Natural killer cell treated with Interleukin-12 subunit alpha and Interleukin-12 subunit beta and Interleukin-15 and Interleukin-18, amount 100 ng/mL, for 72 hours (primary cell): ENCODE data around the gene TIGAR. TPM values are rescaled to one million over a fixed set of nuclear protein-coding genes. Genes with fewer than 3 reads are reported as not detected.

Source experiments
- ATAC-seq, 2 donors: fragments of 150-1000 bp; cut with Tn5 transposase in 1 of 2; sonication (Bioruptor Pico), chemical (Tn5 transposase) in 1 of 2; 2 replicates each; pipeline ENCODE4 v1.10.0; 2021
- DNase-seq: peaks from one replicate; pipeline ENCODE4 v3.0.0; 2022; ENCODE audit warnings: low spot score
- H3K27ac Mint-ChIP-seq, 2 donors: 1 replicate in 1 of 2; 2 replicates in 1 of 2; pipeline ENCODE4 v1.8.0; 2022; ENCODE audit warnings: mixed read lengths in 2 of 2, mild to moderate bottlenecking in 1 of 2, moderate library complexity in 1 of 2
- H3K27me3 Mint-ChIP-seq, 2 donors: 1 replicate in 1 of 2; 2 replicates in 1 of 2; pipeline ENCODE4 v1.8.0; 2022; ENCODE audit warnings: mixed read lengths in 2 of 2
- H3K36me3 Mint-ChIP-seq: one replicate; pipeline ENCODE4 v1.8.0; 2022; ENCODE audit warnings: mixed read lengths
- H3K4me1 Mint-ChIP-seq, 2 donors: 1 replicate in 1 of 2; 2 replicates in 1 of 2; pipeline ENCODE4 v1.8.0; 2022; ENCODE audit warnings: low read depth in 2 of 2, mixed read lengths in 2 of 2, mild to moderate bottlenecking in 1 of 2
- H3K4me3 Mint-ChIP-seq: one replicate; pipeline ENCODE4 v1.8.0; 2022; ENCODE audit warnings: mixed read lengths
- H3K9me3 Mint-ChIP-seq: 2 replicates; pipeline ENCODE4 v1.8.0; 2022; ENCODE audit warnings: mixed read lengths
- total RNA-seq, 2 donors: library from RNA; stranded (reverse); gene quantifications; one replicate each; pipeline ENCODE4 v1.2.3, GENCODE V29; 2022

The TIGAR gene
- total RNA-seq, 2 donors from 2014 or later, result 7.4 to 10.2 TPM

- no peak overlapping the region for H3K4me3 Mint-ChIP-seq
- no peaks in the 10 kb centered on the region for H3K27me3 Mint-ChIP-seq
- DNase-seq (no peak), ATAC-seq (no peak)
- H3K36me3 Mint-ChIP-seq, result peaks cover 65% of the 10 kb centered on the region
- H3K27ac Mint-ChIP-seq, result peak overlapping the region; percentile 9 to 83
- H3K4me1 Mint-ChIP-seq, result peaks cover 47 to 54% of the 10 kb centered on the region in 2 donors
- no peaks in the 10 kb centered on the region for H3K9me3 Mint-ChIP-seq
Measured at GRCh38 chr12:4302881-4303280, 18.1 kb upstream of the TIGAR start.

GRCh38 chr12:4303750-4304149 lies 17.3 kb upstream of the TIGAR start:
- Mint-ChIP-seq H3K27me3 (no peaks in the 10 kb centered on the region), H3K36me3 (peaks cover 57% of the 10 kb centered on the region), H3K27ac (peak overlapping the region; percentile 9 to 83), H3K9me3 (no peaks in the 10 kb centered on the region), H3K4me3 (no peak overlapping the region), H3K4me1 (peaks cover 41 to 51% of the 10 kb centered on the region in 2 donors)
- ATAC-seq (no peak), DNase-seq (no peak)

- DNase-seq (no peak), ATAC-seq (peak in 1 of 2 donors; percentile 49)
- H3K4me1 Mint-ChIP-seq, result peaks cover 17 to 37% of the 10 kb centered on the region in 2 donors
- H3K27ac Mint-ChIP-seq, result peak overlapping the region in 1 of 2 donors; percentile 51
- peaks cover 22% of the 10 kb centered on the region for H3K36me3 Mint-ChIP-seq
- H3K4me3 Mint-ChIP-seq, result no peak overlapping the region
- H3K27me3 Mint-ChIP-seq, result no peaks in the 10 kb centered on the region
- no peaks in the 10 kb centered on the region for H3K9me3 Mint-ChIP-seq
Measured at GRCh38 chr12:4307593-4308333, 13.2 kb upstream of the TIGAR start.

- DNase-seq, result no peak
- no peak for ATAC-seq
- no peaks in the 10 kb centered on the region for H3K9me3 Mint-ChIP-seq
- H3K4me1 Mint-ChIP-seq, result peaks cover 10 to 33% of the 10 kb centered on the region in 2 donors
- H3K36me3 Mint-ChIP-seq, result peaks cover 18% of the 10 kb centered on the region
- no peaks in the 10 kb centered on the region for H3K27me3 Mint-ChIP-seq
- no peak overlapping the region for H3K4me3 Mint-ChIP-seq
- H3K27ac Mint-ChIP-seq, result peak overlapping the region in 1 of 2 donors; percentile 51
Measured at GRCh38 chr12:4308334-4308950, 12.6 kb upstream of the TIGAR start.

GRCh38 chr12:4311776-4312175 lies 9.2 kb upstream of the TIGAR start:
- ATAC-seq (no peak), DNase-seq (no peak)
- H3K4me1 Mint-ChIP-seq, result peaks cover 5 to 14% of the 10 kb centered on the region in 2 donors
- H3K27me3 Mint-ChIP-seq, result no peaks in the 10 kb centered on the region
- H3K36me3 Mint-ChIP-seq, result peaks cover 10% of the 10 kb centered on the region
- no peaks in the 10 kb centered on the region for H3K9me3 Mint-ChIP-seq
- H3K27ac Mint-ChIP-seq, result no peak overlapping the region
- no peak overlapping the region for H3K4me3 Mint-ChIP-seq

GRCh38 chr12:4312251-4312650 lies 8.8 kb upstream of the TIGAR start:
- Mint-ChIP-seq H3K27me3 (no peaks in the 10 kb centered on the region), H3K9me3 (no peaks in the 10 kb centered on the region), H3K4me1 (peaks cover under 1 to 14% of the 10 kb centered on the region in 2 donors), H3K27ac (no peak overlapping the region), H3K36me3 (peaks cover 5% of the 10 kb centered on the region), H3K4me3 (no peak overlapping the region)
- no peak for ATAC-seq
- DNase-seq, result no peak

GRCh38 chr12:4320497-4320852 lies 538 bp upstream of the TIGAR start:
- Mint-ChIP-seq H3K4me3 (peak overlapping the region; percentile 94), H3K36me3 (no peaks in the 10 kb centered on the region), H3K27me3 (no peaks in the 10 kb centered on the region), H3K4me1 (peaks cover 30 to 40% of the 10 kb centered on the region in 2 donors), H3K27ac (peak overlapping the region; percentile 90 to 96), H3K9me3 (no peaks in the 10 kb centered on the region)
- ATAC-seq (peak; percentile 55 to 62), DNase-seq (no peak)

GRCh38 chr12:4322726-4323125 lies 1.7 kb downstream of the TIGAR start:
- no peak for ATAC-seq
- Mint-ChIP-seq H3K36me3 (no peaks in the 10 kb centered on the region), H3K27me3 (no peaks in the 10 kb centered on the region), H3K27ac (peak overlapping the region in 1 of 2 donors; percentile 53), H3K4me3 (peak overlapping the region; percentile 94), H3K9me3 (no peaks in the 10 kb centered on the region), H3K4me1 (peaks cover 30 to 40% of the 10 kb centered on the region in 2 donors)
- no peak for DNase-seq

- peak overlapping the region in 1 of 2 donors; percentile 16 for H3K27ac Mint-ChIP-seq
- H3K36me3 Mint-ChIP-seq, result no peaks in the 10 kb centered on the region
- H3K4me1 Mint-ChIP-seq, result peaks cover 30 to 40% of the 10 kb centered on the region in 2 donors
- ATAC-seq, result no peak
- H3K9me3 Mint-ChIP-seq, result no peaks in the 10 kb centered on the region
- H3K4me3 Mint-ChIP-seq, result peak overlapping the region; percentile 51
- no peaks in the 10 kb centered on the region for H3K27me3 Mint-ChIP-seq
- DNase-seq, result no peak
Measured at GRCh38 chr12:4323396-4323795, 2.4 kb downstream of the TIGAR start.

GRCh38 chr12:4324366-4324765 lies 3.4 kb downstream of the TIGAR start:
- H3K27me3 Mint-ChIP-seq, result no peaks in the 10 kb centered on the region
- no peaks in the 10 kb centered on the region for H3K36me3 Mint-ChIP-seq
- no peak overlapping the region for H3K4me3 Mint-ChIP-seq
- H3K4me1 Mint-ChIP-seq, result peaks cover 30 to 41% of the 10 kb centered on the region in 2 donors
- ATAC-seq (no peak), DNase-seq (no peak)
- H3K9me3 Mint-ChIP-seq, result no peaks in the 10 kb centered on the region
- no peak overlapping the region for H3K27ac Mint-ChIP-seq

GRCh38 chr12:4325966-4326365 lies 5.0 kb downstream of the TIGAR start:
- ATAC-seq, result no peak
- no peaks in the 10 kb centered on the region for H3K27me3 Mint-ChIP-seq
- no peaks in the 10 kb centered on the region for H3K9me3 Mint-ChIP-seq

GRCh38 chr12:4327293-4327692 lies 6.3 kb downstream of the TIGAR start:
- DNase-seq, result no peak
- no peaks in the 10 kb centered on the region for H3K36me3 Mint-ChIP-seq
- peaks cover 14 to 26% of the 10 kb centered on the region in 2 donors for H3K4me1 Mint-ChIP-seq
- no peak for ATAC-seq
- H3K4me3 Mint-ChIP-seq, result no peak overlapping the region
- no peak overlapping the region for H3K27ac Mint-ChIP-seq
- H3K27me3 Mint-ChIP-seq, result no peaks in the 10 kb centered on the region
- no peaks in the 10 kb centered on the region for H3K9me3 Mint-ChIP-seq

More at GRCh38 chr12:4325966-4326365, 5.0 kb downstream of the TIGAR start:
- no peak for DNase-seq
- Mint-ChIP-seq H3K4me1 (peaks cover 21 to 32% of the 10 kb centered on the region in 2 donors), H3K27ac (no peak overlapping the region), H3K4me3 (no peak overlapping the region), H3K36me3 (no peaks in the 10 kb centered on the region)

GRCh38 chr12:4330203-4330602 lies 9.2 kb downstream of the TIGAR start:
- no peak for ATAC-seq
- Mint-ChIP-seq H3K9me3 (no peaks in the 10 kb centered on the region), H3K4me1 (peaks cover 6 to 11% of the 10 kb centered on the region in 2 donors), H3K36me3 (peaks cover 4% of the 10 kb centered on the region), H3K27me3 (no peaks in the 10 kb centered on the region), H3K27ac (no peak overlapping the region), H3K4me3 (no peak overlapping the region)
- DNase-seq, result no peak

GRCh38 chr12:4331221-4331620 lies 10.2 kb downstream of the TIGAR start:
- ATAC-seq (no peak), DNase-seq (no peak)
- H3K36me3 Mint-ChIP-seq, result peaks cover 8% of the 10 kb centered on the region
- no peak overlapping the region for H3K27ac Mint-ChIP-seq
- no peaks in the 10 kb centered on the region for H3K9me3 Mint-ChIP-seq
- no peak overlapping the region for H3K4me3 Mint-ChIP-seq
- no peaks in the 10 kb centered on the region for H3K27me3 Mint-ChIP-seq
- H3K4me1 Mint-ChIP-seq, result peaks cover 6 to 11% of the 10 kb centered on the region in 2 donors
